Activated naive CD4-positive, alpha-beta T cell treated with anti-CD3 and anti-CD28 coated beads for 36 hours (primary cell): ENCODE data around the gene JPH2. TPM values are rescaled to one million over a fixed set of nuclear protein-coding genes. Genes with fewer than 3 reads are reported as not detected.

ENCODE experiments used
- CTCF ChIA-PET: fragments of 350-600 bp; sonication (Branson Sonifier 250); formaldehyde crosslinking; loops from one replicate; lab custom pipeline; 2021; ENCODE audit warnings: antibody characterized with exemption; lab: Charles Lee
- DNase-seq: peaks from one replicate; pipeline ENCODE4 v3.0.0-alpha.2; 2020
- H3K27ac Mint-ChIP-seq: one replicate; pipeline ENCODE4 v1.8.0; 2021; ENCODE audit warnings: mild to moderate bottlenecking, mixed read lengths
- H3K27me3 Mint-ChIP-seq: one replicate; pipeline ENCODE4 v1.8.0; 2021; ENCODE audit warnings: low read depth, mixed read lengths
- H3K36me3 Mint-ChIP-seq: one replicate; pipeline ENCODE4 v1.8.0; 2021; ENCODE audit warnings: low read depth, mixed read lengths
- H3K4me1 Mint-ChIP-seq: one replicate; pipeline ENCODE4 v1.8.0; 2021; ENCODE audit warnings: low read depth, mixed read lengths
- H3K4me3 Mint-ChIP-seq: one replicate; pipeline ENCODE4 v1.8.0; 2021; ENCODE audit warnings: mild to moderate bottlenecking, moderate library complexity, mixed read lengths
- H3K9me3 Mint-ChIP-seq: one replicate; pipeline ENCODE4 v1.8.0; 2021; ENCODE audit warnings: mixed read lengths
- intact Hi-C: fragments of 100-400 bp; cut with micrococcal nuclease; formaldehyde crosslinking; loops from one replicate; pipeline ENCODE4 v1.15.1; 2023
- total RNA-seq, 2 experiments: library from RNA; stranded (reverse); gene quantifications; one replicate each; pipeline ENCODE4 v1.2.3, GENCODE V29; 2021

Gene JPH2
- total RNA-seq, 2 experiments from 2014 or later = not detected

- DNase-seq = no peak
- intact Hi-C loops = no loop called here
- CTCF ChIA-PET = interaction anchor here (0.8 kb wide), 1 partner anchor 72 kb away, joined by 3 read pairs; no protein-coding TSS in a partner anchor
- no peak overlapping the region for H3K4me3 Mint-ChIP-seq
- no peaks in the 10 kb centered on the region for H3K36me3 Mint-ChIP-seq
- no peak overlapping the region for H3K27ac Mint-ChIP-seq
- peaks cover 43% of the 10 kb centered on the region for H3K27me3 Mint-ChIP-seq
- H3K9me3 Mint-ChIP-seq = no peaks in the 10 kb centered on the region
- peaks cover 8% of the 10 kb centered on the region for H3K4me1 Mint-ChIP-seq
Measured at GRCh38 chr20:44183282-44183681, 3.7 kb downstream of the JPH2 start.

DNA sequence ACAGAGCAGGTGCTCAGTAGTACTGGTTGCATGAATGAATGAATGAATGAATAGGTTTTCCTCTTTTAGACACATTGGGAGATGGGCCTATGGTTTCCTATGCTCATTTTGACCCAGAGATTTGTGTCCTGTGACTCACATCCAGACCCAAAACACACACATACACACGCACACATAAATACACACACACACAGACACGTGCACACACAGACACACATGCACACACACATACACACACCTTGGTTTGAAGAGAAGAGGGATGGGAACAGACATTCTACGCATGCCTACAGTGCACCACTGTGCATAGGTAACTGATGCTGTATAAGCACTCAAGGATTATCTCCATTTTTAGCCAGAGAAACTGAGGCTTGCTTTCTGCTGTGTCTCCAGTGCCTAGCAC is 4.1 kb downstream of the JPH2 start:
- DNase-seq = no peak
- Mint-ChIP-seq H3K27ac (no peak overlapping the region), H3K9me3 (no peaks in the 10 kb centered on the region), H3K27me3 (peaks cover 41% of the 10 kb centered on the region), H3K36me3 (no peaks in the 10 kb centered on the region), H3K4me3 (no peak overlapping the region), H3K4me1 (peaks cover 8% of the 10 kb centered on the region)
- intact Hi-C loops = no loop called here
- CTCF ChIA-PET = interaction anchor here (0.7 to 0.8 kb wide), 2 partner anchors 30 to 72 kb away, joined by 3 read pairs; no protein-coding TSS in a partner anchor

DNA sequence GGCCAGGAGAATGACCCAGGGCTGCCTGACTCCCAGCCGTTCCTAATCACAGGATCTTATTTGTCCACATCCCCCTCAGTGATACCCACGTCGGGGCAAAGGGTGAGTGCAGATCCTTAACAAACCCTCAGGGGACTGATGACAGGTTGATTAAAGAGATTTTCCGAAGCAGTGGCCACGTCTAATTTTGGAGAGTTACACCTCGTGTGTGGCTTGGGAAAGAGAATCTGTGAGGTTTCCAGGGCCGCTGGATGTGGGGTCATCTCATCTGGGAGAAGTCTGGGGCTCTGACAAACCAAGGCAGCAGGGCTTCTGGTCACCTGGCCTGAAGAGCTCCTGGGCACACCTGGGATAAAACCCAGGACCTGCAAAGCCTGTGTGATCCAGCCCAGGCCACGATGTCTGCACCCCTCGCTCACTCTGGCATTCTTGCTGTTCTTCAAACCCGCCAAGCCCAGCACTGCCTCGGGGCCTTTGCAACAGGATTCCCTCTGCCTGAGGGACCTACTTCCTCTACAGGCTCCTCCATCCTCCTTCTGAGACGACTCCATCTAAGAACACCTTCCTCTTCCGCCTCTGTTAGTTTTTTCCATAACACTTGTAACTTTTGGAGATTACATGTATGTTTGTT is 4.7 kb downstream of the JPH2 start:
- Mint-ChIP-seq H3K36me3 (no peaks in the 10 kb centered on the region), H3K27ac (no peak overlapping the region), H3K4me1 (peaks cover 4% of the 10 kb centered on the region), H3K4me3 (no peak overlapping the region), H3K27me3 (peaks cover 36% of the 10 kb centered on the region), H3K9me3 (no peaks in the 10 kb centered on the region)
- DNase-seq = no peak
- CTCF ChIA-PET = interaction anchor here (0.7 kb wide), 1 partner anchor 29 kb away, joined by 3 read pairs; no protein-coding TSS in a partner anchor
- intact Hi-C loops = no loop called here

GRCh38 chr20:44181611-44182010 is 5.4 kb downstream of the JPH2 start:
- CTCF ChIA-PET = interaction anchor here (0.7 to 1.7 kb wide), 2 partner anchors 8 to 68 kb away, joined by 3 to 5 read pairs; no protein-coding TSS in a partner anchor
- Mint-ChIP-seq H3K27ac (no peak overlapping the region), H3K27me3 (peaks cover 33% of the 10 kb centered on the region), H3K9me3 (no peaks in the 10 kb centered on the region), H3K36me3 (no peaks in the 10 kb centered on the region), H3K4me1 (peaks cover under 1% of the 10 kb centered on the region), H3K4me3 (no peak overlapping the region)
- DNase-seq = no peak
- intact Hi-C loops = no loop called here

DNA sequence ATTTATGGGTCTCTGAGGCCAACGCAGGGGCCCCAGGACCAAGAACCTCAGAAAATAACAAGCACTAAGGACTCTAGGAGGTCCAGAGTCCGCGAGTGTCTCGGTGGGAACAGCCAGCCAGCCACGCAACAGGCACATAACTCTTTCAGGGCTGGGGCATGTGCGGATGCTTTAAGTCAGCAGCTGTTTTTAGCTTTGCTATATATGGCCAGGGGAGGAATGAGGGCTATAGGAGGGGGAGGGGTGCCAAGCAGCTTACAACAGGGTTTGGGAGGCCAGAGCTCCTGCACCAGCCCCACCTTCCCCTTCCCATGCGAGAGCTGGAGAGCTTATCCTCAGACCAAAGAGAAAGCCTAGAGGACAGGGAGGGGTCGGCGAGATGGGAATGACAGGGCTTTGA is 6.2 kb downstream of the JPH2 start:
- Mint-ChIP-seq H3K27ac (no peak overlapping the region), H3K36me3 (no peaks in the 10 kb centered on the region), H3K4me1 (no peaks in the 10 kb centered on the region), H3K9me3 (no peaks in the 10 kb centered on the region), H3K4me3 (no peak overlapping the region), H3K27me3 (peaks cover 29% of the 10 kb centered on the region)
- intact Hi-C loops = no loop called here
- CTCF ChIA-PET = interaction anchor here (0.7 to 1.7 kb wide), 4 partner anchors 9 to 67 kb away, joined by 3 to 5 read pairs (median 3); no protein-coding TSS in a partner anchor
- no peak for DNase-seq

GRCh38 chr20:44176833-44177534 is 10.0 kb downstream of the JPH2 start:
- intact Hi-C loops = no loop called here
- Mint-ChIP-seq H3K36me3 (no peaks in the 10 kb centered on the region), H3K4me1 (no peaks in the 10 kb centered on the region), H3K27ac (no peak overlapping the region), H3K4me3 (no peak overlapping the region), H3K27me3 (peaks cover 11% of the 10 kb centered on the region), H3K9me3 (no peaks in the 10 kb centered on the region)
- CTCF ChIA-PET = interaction anchor here (0.5 to 1.4 kb wide), 3 partner anchors 13 to 143 kb away, joined by 3 to 5 read pairs (median 4); no protein-coding TSS in a partner anchor
- no peak for DNase-seq

DNA sequence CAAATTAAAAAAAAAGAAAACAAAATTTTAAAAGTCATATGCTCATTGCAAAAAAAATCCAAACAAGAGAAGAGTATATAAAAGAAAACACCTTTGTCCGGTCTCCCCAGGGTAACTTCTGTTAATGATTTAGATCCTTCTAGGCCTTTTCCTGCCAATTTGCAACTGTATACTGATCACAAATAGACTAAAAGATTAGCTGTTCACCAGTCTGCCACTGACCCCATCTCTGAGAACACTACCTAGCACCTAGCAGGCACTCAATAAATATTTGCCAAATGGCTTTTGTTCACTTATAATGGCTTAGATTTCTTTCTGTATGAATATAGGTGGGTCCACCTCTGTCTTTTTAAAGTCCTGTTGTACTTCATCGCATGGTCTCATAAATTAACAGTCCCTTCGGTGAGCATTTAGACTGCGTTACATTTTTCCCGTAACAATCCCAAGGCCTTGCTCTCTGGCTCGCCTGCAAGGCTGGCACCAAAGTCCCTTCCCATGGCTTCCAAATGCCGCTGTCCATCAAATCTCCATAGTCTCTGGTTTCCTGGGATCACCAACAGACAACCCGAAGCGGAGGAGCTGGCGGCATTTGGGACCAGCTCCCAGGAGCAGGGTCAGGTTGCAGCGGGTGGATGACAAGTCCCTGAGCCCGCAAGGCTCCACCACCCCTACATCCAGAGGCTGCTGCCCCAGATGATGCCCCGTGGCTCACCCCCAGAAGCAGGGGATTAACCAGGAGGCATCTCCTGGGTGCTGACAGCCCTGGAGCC is 11.8 kb downstream of the JPH2 start:
- no peaks in the 10 kb centered on the region for H3K9me3 Mint-ChIP-seq
- no peak for DNase-seq
- H3K27me3 Mint-ChIP-seq = peaks cover 11% of the 10 kb centered on the region
- H3K27ac Mint-ChIP-seq = no peak overlapping the region
- intact Hi-C loops = no loop called here
- CTCF ChIA-PET = interaction anchor here (1.3 kb wide), 1 partner anchor 14 kb away, joined by 6 read pairs; no protein-coding TSS in a partner anchor
- no peak overlapping the region for H3K4me3 Mint-ChIP-seq
- no peaks in the 10 kb centered on the region for H3K36me3 Mint-ChIP-seq
- H3K4me1 Mint-ChIP-seq = no peaks in the 10 kb centered on the region

DNA sequence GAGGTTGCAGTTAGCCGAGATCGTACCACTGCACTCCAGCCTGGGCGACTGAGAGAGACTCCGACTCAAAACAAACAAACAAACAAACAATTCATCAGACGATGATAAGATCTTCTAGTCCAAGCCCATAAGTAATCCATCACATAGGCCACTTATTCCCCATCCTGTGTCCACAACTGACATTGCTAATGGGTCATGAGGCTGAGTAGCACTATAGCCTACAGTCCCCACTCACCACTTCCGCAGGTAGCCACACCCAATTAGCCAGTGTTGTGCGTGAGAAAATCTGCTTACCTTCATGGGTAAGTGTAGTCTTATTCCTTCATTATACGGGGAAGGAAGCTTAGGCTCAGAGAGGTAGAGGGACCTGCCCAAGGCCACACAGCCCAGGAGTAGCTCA is 13.1 kb downstream of the JPH2 start:
- intact Hi-C loops = no loop called here
- Mint-ChIP-seq H3K4me3 (no peak overlapping the region), H3K36me3 (no peaks in the 10 kb centered on the region), H3K9me3 (peaks cover 1% of the 10 kb centered on the region), H3K27me3 (peaks cover 11% of the 10 kb centered on the region), H3K4me1 (no peaks in the 10 kb centered on the region), H3K27ac (no peak overlapping the region)
- CTCF ChIA-PET = interaction anchor here (1.3 kb wide), 1 partner anchor 16 kb away, joined by 6 read pairs; no protein-coding TSS in a partner anchor
- no peak for DNase-seq

GRCh38 chr20:44173116-44173515 is 13.9 kb downstream of the JPH2 start:
- intact Hi-C loops = no loop called here
- CTCF ChIA-PET = interaction anchor here (0.9 kb wide), 1 partner anchor 11 kb away, joined by 3 read pairs; no protein-coding TSS in a partner anchor
- no peak for DNase-seq
- H3K4me1 Mint-ChIP-seq = no peaks in the 10 kb centered on the region
- H3K4me3 Mint-ChIP-seq = no peak overlapping the region
- peaks cover 1% of the 10 kb centered on the region for H3K9me3 Mint-ChIP-seq
- no peak overlapping the region for H3K27ac Mint-ChIP-seq
- H3K27me3 Mint-ChIP-seq = peaks cover 11% of the 10 kb centered on the region
- no peaks in the 10 kb centered on the region for H3K36me3 Mint-ChIP-seq

- H3K4me3 Mint-ChIP-seq = no peak overlapping the region
- no peaks in the 10 kb centered on the region for H3K4me1 Mint-ChIP-seq
- CTCF ChIA-PET = interaction anchor here (0.9 to 4.0 kb wide), 2 partner anchors 11 to 17 kb away, joined by 3 to 15 read pairs; no protein-coding TSS in a partner anchor
- H3K27me3 Mint-ChIP-seq = peaks cover 13% of the 10 kb centered on the region
- no peak for DNase-seq
- intact Hi-C loops = no loop called here
- H3K9me3 Mint-ChIP-seq = peaks cover 1% of the 10 kb centered on the region
- no peak overlapping the region for H3K27ac Mint-ChIP-seq
- no peaks in the 10 kb centered on the region for H3K36me3 Mint-ChIP-seq
Measured at GRCh38 chr20:44172572-44172950, 14.4 kb downstream of the JPH2 start.

- Mint-ChIP-seq H3K27me3 (peaks cover 14% of the 10 kb centered on the region), H3K4me1 (no peaks in the 10 kb centered on the region), H3K9me3 (peaks cover 1% of the 10 kb centered on the region), H3K4me3 (no peak overlapping the region), H3K36me3 (no peaks in the 10 kb centered on the region), H3K27ac (no peak overlapping the region)
- CTCF ChIA-PET = interaction anchor here (4.0 kb wide), 1 partner anchor 18 kb away, joined by 15 read pairs; no protein-coding TSS in a partner anchor
- no peak for DNase-seq
- intact Hi-C loops = no loop called here
Measured at GRCh38 chr20:44171775-44172571, 15.0 kb downstream of the JPH2 start.
